SKM-1 treated with dmso at 0.1 percent for 144 hours (cell line): ENCODE data around the gene GPR108.
"Not testable (repeated sequence)": the region's sequence is repeated elsewhere in the genome, so short reads cannot be mapped to it uniquely, and the experiment has no call there.

Experiments
- DNase-seq: peaks from one replicate; lab custom pipeline; 2025; ENCODE audit not compliant: unreplicated experiment; lab: John Stamatoyannopoulos, UW

GPR108 gene

GRCh38 chr19:6737284-6737872 lies at the start of gene GPR108:
Gene GPR108 (minus strand): TSS chr19:6737580. CDS start chr19:6737576, 4 bp downstream.
- DNase-seq: peak; percentile 100

GRCh38 chr19:6779206-6779605 lies 41.8 kb upstream of the GPR108 start:
- no peak for DNase-seq

GRCh38 chr19:6778386-6778785 lies 41.0 kb upstream of the GPR108 start:
- DNase-seq: no peak

- no peak for DNase-seq
Observed at GRCh38 chr19:6777434-6777833, 40.1 kb upstream of the GPR108 start.

GRCh38 chr19:6776999-6777398 lies 39.6 kb upstream of the GPR108 start:
- DNase-seq: no peak

- not testable (repeated sequence) for DNase-seq
Observed at GRCh38 chr19:6776045-6776444, 38.7 kb upstream of the GPR108 start.

GRCh38 chr19:6774821-6775707 lies 37.7 kb upstream of the GPR108 start:
- DNase-seq: peak; percentile 67

GRCh38 chr19:6773323-6773931 lies 36.0 kb upstream of the GPR108 start:
- DNase-seq: peak; percentile 83

GRCh38 chr19:6772866-6773322 lies 35.5 kb upstream of the GPR108 start:
- DNase-seq: no peak

- peak; percentile 89 for DNase-seq
Observed at GRCh38 chr19:6772028-6772865, 34.9 kb upstream of the GPR108 start, which contains the start of gene VAV1. Gene VAV1 (plus strand): TSS chr19:6772708. CDS start chr19:6772808, 100 bp downstream.

- DNase-seq: not testable (repeated sequence)
Observed at GRCh38 chr19:6771648-6772027, 34.3 kb upstream of the GPR108 start.

- peak; percentile 67 for DNase-seq
Observed at GRCh38 chr19:6769006-6769619, 31.7 kb upstream of the GPR108 start.

- DNase-seq: no peak
Observed at GRCh38 chr19:6768236-6768785, 30.9 kb upstream of the GPR108 start.

GRCh38 chr19:6767357-6768235 lies 30.2 kb upstream of the GPR108 start, which contains the start of gene SH2D3A:
Gene SH2D3A (minus strand): TSS chr19:6767435. CDS start chr19:6763748, 3,687 bp downstream.
- DNase-seq: peak; percentile 76

GRCh38 chr19:6767081-6767356 lies 29.6 kb upstream of the GPR108 start:
- no peak for DNase-seq

- no peak for DNase-seq
Observed at GRCh38 chr19:6766357-6767080, 29.1 kb upstream of the GPR108 start.

- no peak for DNase-seq
Observed at GRCh38 chr19:6765738-6766356, 28.5 kb upstream of the GPR108 start.

GRCh38 chr19:6762253-6762797 lies 24.9 kb upstream of the GPR108 start:
- not testable (repeated sequence) for DNase-seq
